Transverse colon (tissue), 3 donors: ENCODE data around the gene SCOC.

Source experiments
- EP300 ChIP-seq: sonication (generic); formaldehyde crosslinking; IDR thresholded peaks from one replicate; pipeline ENCODE4 v1.6.1; 2017; ENCODE audit warnings: antibody characterized with exemption, low read depth
- POLR2A ChIP-seq: fragments of 450-650 bp; IDR thresholded peaks from one replicate; pipeline ENCODE4 v1.6.1; 2016; ENCODE audit warnings: antibody characterized with exemption, mild to moderate bottlenecking, moderate library complexity
- TF ChIP-seq, protein P1 (sequence below), 5 experiments: fragments of 200-600 bp in 3 of 5; fragments of 450-650 bp in 2 of 5; sonication (generic) in 3 of 5; IDR thresholded peaks; 1 replicate in 2 of 5; 2 replicates in 3 of 5; pipeline ENCODE4 v1.5.1; 2016 to 2017; ENCODE audit warnings: antibody characterized with exemption in 5 of 5, inconsistent platforms in 3 of 5, mild to moderate bottlenecking in 2 of 5, moderate library complexity in 1 of 5

GRCh38 chr4:140373328-140374129 is at the start of gene SCOC:
- TF ChIP-seq POLR2A (peak; percentile 72), EP300 (no peak)
- TF ChIP-seq, protein P1, sequence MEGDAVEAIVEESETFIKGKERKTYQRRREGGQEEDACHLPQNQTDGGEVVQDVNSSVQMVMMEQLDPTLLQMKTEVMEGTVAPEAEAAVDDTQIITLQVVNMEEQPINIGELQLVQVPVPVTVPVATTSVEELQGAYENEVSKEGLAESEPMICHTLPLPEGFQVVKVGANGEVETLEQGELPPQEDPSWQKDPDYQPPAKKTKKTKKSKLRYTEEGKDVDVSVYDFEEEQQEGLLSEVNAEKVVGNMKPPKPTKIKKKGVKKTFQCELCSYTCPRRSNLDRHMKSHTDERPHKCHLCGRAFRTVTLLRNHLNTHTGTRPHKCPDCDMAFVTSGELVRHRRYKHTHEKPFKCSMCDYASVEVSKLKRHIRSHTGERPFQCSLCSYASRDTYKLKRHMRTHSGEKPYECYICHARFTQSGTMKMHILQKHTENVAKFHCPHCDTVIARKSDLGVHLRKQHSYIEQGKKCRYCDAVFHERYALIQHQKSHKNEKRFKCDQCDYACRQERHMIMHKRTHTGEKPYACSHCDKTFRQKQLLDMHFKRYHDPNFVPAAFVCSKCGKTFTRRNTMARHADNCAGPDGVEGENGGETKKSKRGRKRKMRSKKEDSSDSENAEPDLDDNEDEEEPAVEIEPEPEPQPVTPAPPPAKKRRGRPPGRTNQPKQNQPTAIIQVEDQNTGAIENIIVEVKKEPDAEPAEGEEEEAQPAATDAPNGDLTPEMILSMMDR (IDR thresholded peaks at IDR 0.05) = no peak
